ENCODE results near the gene PKD1L1. TPM values are rescaled to one million over a fixed set of nuclear protein-coding genes. Genes with fewer than 3 reads are reported as not detected.

PKD1L1 gene
- polyA plus RNA-seq, 1 of the 3 experiments (the other 2 are of a cell fraction): 0.10 TPM

GRCh38 chr7:47726047-47726726, 222.1 kb downstream of the PKD1L1 start:
- WGBS (ENCODE audit: low lambda C conversion rate): 94% methylated on average over 3 of the region's 3 CpGs
- DNase-seq: peak; percentile 69
- H3K36me3 ChIP-seq (replicated peaks in 1 of 2; ENCODE audit: control insufficient read depth in 1 of 2, insufficient read depth in 2 of 2, low read length in 1 of 2): no peaks in the 10 kb centered on the region
- peaks cover 13 to 34% of the 10 kb centered on the region in 2 experiments for H3K4me1 ChIP-seq (ENCODE audit: control insufficient read depth in 1 of 2, insufficient read depth in 2 of 2, low read depth in 1 of 2, low read length in 1 of 2)
- H2AFZ ChIP-seq (ENCODE audit: low read depth): no peak overlapping the region
- no peaks in the 10 kb centered on the region for H3K9me3 ChIP-seq
- no peaks in the 10 kb centered on the region for H3F3A ChIP-seq (replicated peaks; ENCODE audit: insufficient read depth)
- H3K27me3 ChIP-seq (ENCODE audit: insufficient read depth): no peaks in the 10 kb centered on the region
- no peaks in the 10 kb centered on the region for H3K79me2 ChIP-seq (ENCODE audit: insufficient read depth)
- no peak for TF ChIP-seq CTCF (IDR thresholded peaks at IDR 0.05)
- TF ChIP-seq CHD2 (IDR thresholded peaks at IDR 0.05; ENCODE audit: low read length, partially characterized antibody): peak; percentile 86
- no peak for TF ChIP-seq TCF12 (IDR thresholded peaks at IDR 0.05)
- TF ChIP-seq SIN3A (IDR thresholded peaks at IDR 0.05; ENCODE audit: borderline replicate concordance, low read depth, low read length): no peak
- no peak; the same call in 1 of the 2 replicates for TF ChIP-seq SMC3 (IDR thresholded peaks at IDR 0.05; ENCODE audit: low read depth, low read length)
- peak in 1 of 2 experiments; percentile 88; a peak in 2 of 4 replicates for TF ChIP-seq EP300 (IDR thresholded peaks at IDR 0.05; ENCODE audit: borderline replicate concordance in 1 of 2, low read depth in 1 of 2, low read length in 1 of 2)
- TF ChIP-seq GATA2 (CRISPR knock-in tag; IDR thresholded peaks at IDR 0.05): peak; percentile 70; the same call in 1 of the 2 replicates
- TF ChIP-seq FOXJ3 (CRISPR knock-in tag; IDR thresholded peaks at IDR 0.05): peak; percentile 62; the same call in 1 of the 2 replicates
- peak; percentile 44 for TF ChIP-seq RAD21 (IDR thresholded peaks at IDR 0.05; ENCODE audit: low read length)
- TF ChIP-seq MXI1 (IDR thresholded peaks at IDR 0.05; ENCODE audit: low read depth, low read length): 0 out of 2 replicates have a peak, but pooled peaks have one; percentile 19
- TF ChIP-seq GABPA (IDR thresholded peaks at IDR 0.05; ENCODE audit: low read depth): no peak
- TF ChIP-seq FOSL2 (IDR thresholded peaks at IDR 0.05; ENCODE audit: borderline replicate concordance, low read depth): no peak
- no peak for TF ChIP-seq YY1 (IDR thresholded peaks at IDR 0.05; ENCODE audit: low read depth)
- TF ChIP-seq FOXM1 (IDR thresholded peaks at IDR 0.05; ENCODE audit: low read depth): no peak
- TF ChIP-seq, protein P1, sequence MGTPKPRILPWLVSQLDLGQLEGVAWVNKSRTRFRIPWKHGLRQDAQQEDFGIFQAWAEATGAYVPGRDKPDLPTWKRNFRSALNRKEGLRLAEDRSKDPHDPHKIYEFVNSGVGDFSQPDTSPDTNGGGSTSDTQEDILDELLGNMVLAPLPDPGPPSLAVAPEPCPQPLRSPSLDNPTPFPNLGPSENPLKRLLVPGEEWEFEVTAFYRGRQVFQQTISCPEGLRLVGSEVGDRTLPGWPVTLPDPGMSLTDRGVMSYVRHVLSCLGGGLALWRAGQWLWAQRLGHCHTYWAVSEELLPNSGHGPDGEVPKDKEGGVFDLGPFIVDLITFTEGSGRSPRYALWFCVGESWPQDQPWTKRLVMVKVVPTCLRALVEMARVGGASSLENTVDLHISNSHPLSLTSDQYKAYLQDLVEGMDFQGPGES (IDR thresholded peaks at IDR 0.05; ENCODE audit: low read depth, low read length): no peak
- TF ChIP-seq RCOR1 (IDR thresholded peaks at IDR 0.05; ENCODE audit: low read length): peak; percentile 89
- TF ChIP-seq, protein P2, sequence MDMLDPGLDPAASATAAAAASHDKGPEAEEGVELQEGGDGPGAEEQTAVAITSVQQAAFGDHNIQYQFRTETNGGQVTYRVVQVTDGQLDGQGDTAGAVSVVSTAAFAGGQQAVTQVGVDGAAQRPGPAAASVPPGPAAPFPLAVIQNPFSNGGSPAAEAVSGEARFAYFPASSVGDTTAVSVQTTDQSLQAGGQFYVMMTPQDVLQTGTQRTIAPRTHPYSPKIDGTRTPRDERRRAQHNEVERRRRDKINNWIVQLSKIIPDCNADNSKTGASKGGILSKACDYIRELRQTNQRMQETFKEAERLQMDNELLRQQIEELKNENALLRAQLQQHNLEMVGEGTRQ (IDR thresholded peaks at IDR 0.05; ENCODE audit: borderline replicate concordance, low read depth, low read length): no peak
- peak overlapping the region in 1 of 2 experiments; percentile 88; a peak in 2 of 4 replicates for H3K27ac ChIP-seq (ENCODE audit: low read depth in 2 of 2, low read length in 1 of 2)
- no peak overlapping the region for H3K9ac ChIP-seq
- no peak overlapping the region for H3K4me2 ChIP-seq
- H3K4me3 ChIP-seq (ENCODE audit: low read depth in 2 of 2, low read length in 1 of 2): no peak overlapping the region
- CTCF ChIA-PET: interaction anchor here (0.8 to 2.1 kb wide), 3 partner anchors 11 to 93 kb away, joined by 3 to 7 read pairs (median 5); no protein-coding TSS in a partner anchor
- no peaks in the 10 kb centered on the region for H4K20me1 ChIP-seq (ENCODE audit: insufficient read depth)
- no peaks in the 10 kb centered on the region for H3K9me2 ChIP-seq
- POLR2A ChIA-PET: no interaction called here

Data from SK-N-SH (cell line).